Nephron progenitor cell (in vitro differentiated cells): ENCODE data around the gene DUSP5.

ENCODE experiments used
- DNase-seq: peaks from one replicate; pipeline ENCODE4 v3.0.0; 2021
- H3K27ac Mint-ChIP-seq: 2 replicates; pipeline ENCODE4 v1.8.0; 2021; ENCODE audit warnings: mild to moderate bottlenecking, moderate library complexity, mixed read lengths
- H3K27me3 Mint-ChIP-seq: 2 replicates; pipeline ENCODE4 v1.8.0; 2021; ENCODE audit warnings: mild to moderate bottlenecking, low read depth, mixed read lengths; ENCODE audit not compliant: poor library complexity
- H3K36me3 Mint-ChIP-seq: 2 replicates; pipeline ENCODE4 v1.8.0; 2021; ENCODE audit warnings: low read depth, mixed read lengths
- H3K4me1 Mint-ChIP-seq: 2 replicates; pipeline ENCODE4 v1.8.0; 2021; ENCODE audit warnings: mixed read lengths
- H3K4me3 Mint-ChIP-seq: 2 replicates; pipeline ENCODE4 v1.8.0; 2021; ENCODE audit warnings: mild to moderate bottlenecking, moderate library complexity, mixed read lengths
- H3K9me3 Mint-ChIP-seq: 2 replicates; pipeline ENCODE4 v1.8.0; 2021; ENCODE audit warnings: mild to moderate bottlenecking, moderate library complexity, mixed read lengths
- TF ChIP-seq, protein P1 (sequence below): fragments of 200-600 bp; sonication (generic); IDR thresholded peaks from 2 replicates; pipeline ENCODE4 v1.5.0; 2021; ENCODE audit warnings: antibody characterized with exemption

Gene DUSP5

DNA sequence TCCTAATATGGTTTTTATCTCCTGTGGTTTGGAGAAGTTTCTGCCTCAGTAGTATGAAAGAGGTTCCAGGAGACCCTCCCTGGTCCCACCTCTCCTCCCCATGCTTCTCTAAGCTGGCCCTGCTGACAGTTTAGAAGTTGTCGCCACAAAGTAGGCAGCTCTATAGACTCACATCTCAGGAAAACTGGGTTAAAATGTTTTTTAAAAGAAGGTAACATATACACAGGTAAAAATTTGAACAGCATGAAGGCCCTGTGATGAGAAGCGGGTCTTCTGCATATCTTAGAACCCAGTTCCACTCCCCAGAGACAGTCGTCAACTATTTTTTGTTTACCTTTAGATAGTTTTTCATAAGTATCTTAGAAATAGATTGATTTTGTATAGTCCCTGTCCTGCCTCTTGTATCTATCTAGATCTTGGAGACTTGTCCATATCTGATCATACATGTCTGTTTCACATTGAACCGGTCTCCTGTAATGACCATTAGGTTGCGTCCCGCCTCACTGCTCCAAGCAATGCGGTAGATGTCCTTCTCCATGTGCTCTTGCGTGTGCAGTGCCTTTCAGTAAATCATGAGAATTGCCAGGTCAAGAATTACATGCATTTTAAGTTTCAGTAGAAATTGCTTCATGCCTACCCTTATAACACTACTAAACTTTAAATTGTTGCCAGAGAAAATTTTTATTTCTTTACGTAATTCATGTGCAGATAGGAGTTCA lies 2.2 kb downstream of the DUSP5 start:
- no peaks in the 10 kb centered on the region for H3K9me3 Mint-ChIP-seq
- TF ChIP-seq, protein P1, sequence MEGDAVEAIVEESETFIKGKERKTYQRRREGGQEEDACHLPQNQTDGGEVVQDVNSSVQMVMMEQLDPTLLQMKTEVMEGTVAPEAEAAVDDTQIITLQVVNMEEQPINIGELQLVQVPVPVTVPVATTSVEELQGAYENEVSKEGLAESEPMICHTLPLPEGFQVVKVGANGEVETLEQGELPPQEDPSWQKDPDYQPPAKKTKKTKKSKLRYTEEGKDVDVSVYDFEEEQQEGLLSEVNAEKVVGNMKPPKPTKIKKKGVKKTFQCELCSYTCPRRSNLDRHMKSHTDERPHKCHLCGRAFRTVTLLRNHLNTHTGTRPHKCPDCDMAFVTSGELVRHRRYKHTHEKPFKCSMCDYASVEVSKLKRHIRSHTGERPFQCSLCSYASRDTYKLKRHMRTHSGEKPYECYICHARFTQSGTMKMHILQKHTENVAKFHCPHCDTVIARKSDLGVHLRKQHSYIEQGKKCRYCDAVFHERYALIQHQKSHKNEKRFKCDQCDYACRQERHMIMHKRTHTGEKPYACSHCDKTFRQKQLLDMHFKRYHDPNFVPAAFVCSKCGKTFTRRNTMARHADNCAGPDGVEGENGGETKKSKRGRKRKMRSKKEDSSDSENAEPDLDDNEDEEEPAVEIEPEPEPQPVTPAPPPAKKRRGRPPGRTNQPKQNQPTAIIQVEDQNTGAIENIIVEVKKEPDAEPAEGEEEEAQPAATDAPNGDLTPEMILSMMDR: no peak
- H3K4me1 Mint-ChIP-seq: peaks cover 79% of the 10 kb centered on the region
- H3K27ac Mint-ChIP-seq: no peak overlapping the region
- H3K36me3 Mint-ChIP-seq: peaks cover 15% of the 10 kb centered on the region
- no peak for DNase-seq
- H3K27me3 Mint-ChIP-seq: peaks cover 27% of the 10 kb centered on the region
- H3K4me3 Mint-ChIP-seq: peak overlapping the region; percentile 95

DNA sequence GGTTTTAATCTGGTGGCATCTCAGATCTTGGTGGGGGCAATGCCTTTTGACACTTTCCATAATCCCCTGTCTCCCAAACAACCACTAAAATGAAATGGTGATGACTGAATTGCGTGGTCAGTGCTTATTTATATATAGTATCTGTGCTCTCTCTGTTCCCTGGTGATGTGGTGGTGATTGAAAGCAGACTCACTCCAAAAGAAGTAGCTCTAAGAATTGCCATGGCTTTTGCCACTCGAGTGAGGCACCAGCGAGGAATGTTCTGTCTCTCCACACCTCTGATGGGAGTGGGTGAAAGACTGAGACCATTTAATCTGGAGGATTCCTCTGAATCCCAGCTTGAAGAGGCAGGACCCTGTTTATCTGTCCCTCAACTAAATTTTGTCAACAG lies 2.8 kb downstream of the DUSP5 start:
- H3K27me3 Mint-ChIP-seq: peaks cover 24% of the 10 kb centered on the region
- no peaks in the 10 kb centered on the region for H3K9me3 Mint-ChIP-seq
- peaks cover 15% of the 10 kb centered on the region for H3K36me3 Mint-ChIP-seq
- no peak overlapping the region for H3K27ac Mint-ChIP-seq
- H3K4me1 Mint-ChIP-seq: peaks cover 78% of the 10 kb centered on the region
- no peak for DNase-seq
- TF ChIP-seq, protein P1: no peak
- peak overlapping the region; percentile 95 for H3K4me3 Mint-ChIP-seq

DNA sequence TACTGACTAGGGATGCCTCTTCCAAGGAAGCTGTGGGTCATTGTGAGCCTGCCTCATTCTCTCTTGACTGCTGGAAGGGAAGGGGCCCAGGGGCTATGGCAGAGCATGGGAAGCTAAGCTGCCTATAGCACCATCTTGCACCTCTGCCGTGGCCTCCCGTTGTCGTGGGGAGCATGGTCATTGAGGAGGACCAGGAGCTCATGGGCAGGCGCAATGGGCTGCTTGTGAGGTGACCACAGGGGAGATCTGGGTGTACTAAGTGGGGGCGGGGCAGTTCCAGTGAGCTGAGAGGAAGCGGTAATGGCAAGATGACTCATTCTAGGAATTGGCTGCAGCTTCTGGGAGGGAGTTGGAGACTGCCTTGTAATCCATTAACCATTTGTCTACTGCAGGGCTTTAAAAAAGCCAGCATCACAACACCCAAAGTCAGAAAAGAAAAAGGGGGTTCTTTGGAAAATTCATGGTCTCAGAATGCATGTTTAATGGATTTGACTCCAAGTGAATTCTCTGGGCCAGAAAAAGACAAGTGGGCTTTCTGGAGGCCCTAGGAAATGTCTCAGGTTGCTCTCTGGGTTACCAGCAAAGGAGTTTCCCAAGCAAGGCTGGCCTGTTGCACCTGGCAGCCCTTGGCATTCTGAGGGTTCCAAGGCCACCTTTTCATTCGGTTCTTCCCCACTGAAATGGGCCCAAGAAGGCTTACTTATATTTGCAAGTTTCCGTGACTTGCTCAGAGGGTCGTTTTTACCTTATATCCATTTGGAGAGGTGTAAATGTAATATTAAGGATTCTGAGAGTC lies 3.6 kb downstream of the DUSP5 start:
- Mint-ChIP-seq H3K9me3 (no peaks in the 10 kb centered on the region), H3K36me3 (peaks cover 20% of the 10 kb centered on the region), H3K27me3 (peaks cover 18% of the 10 kb centered on the region), H3K4me3 (peak overlapping the region; percentile 95), H3K4me1 (peaks cover 69% of the 10 kb centered on the region), H3K27ac (peak overlapping the region; percentile 52)
- TF ChIP-seq, protein P1: no peak
- peak; percentile 46 for DNase-seq

DNA sequence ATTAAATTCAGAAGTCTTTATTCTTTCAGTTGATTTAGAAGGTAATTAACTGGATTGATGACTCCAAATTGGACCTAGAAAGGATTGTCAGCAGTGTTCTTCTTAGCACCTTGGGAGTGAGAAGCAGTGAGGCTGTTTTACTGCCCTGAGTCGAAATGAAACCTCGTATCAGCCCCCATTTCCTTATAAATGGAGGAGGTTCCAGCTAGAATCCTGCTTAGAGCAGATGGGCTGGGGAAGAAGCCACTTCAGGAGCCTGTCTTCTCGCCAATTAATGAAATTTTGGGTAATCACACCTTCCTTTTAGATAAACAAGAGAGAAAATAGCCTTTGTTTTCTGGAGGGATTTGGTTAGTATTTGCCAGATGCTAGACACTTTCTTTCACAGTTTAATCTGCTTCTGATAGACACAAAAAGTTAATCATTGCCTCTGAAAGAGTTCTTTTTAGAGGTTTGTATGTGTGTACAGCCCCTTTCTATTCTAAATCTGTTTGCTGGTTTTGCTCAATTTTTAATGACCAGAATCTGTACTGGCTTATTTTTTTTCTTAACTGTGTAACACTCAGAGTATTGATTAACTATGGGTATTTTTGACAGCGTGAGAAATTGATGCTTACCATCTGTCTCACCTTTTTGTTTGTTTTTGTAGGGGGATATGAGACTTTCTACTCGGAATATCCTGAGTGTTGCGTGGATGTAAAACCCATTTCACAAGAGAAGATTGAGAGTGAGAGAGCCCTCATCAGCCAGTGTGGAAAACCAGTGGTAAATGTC lies 4.6 kb downstream of the DUSP5 start:
- TF ChIP-seq, protein P1: no peak
- Mint-ChIP-seq H3K36me3 (peaks cover 29% of the 10 kb centered on the region), H3K4me1 (peaks cover 69% of the 10 kb centered on the region), H3K4me3 (peak overlapping the region; percentile 95), H3K9me3 (no peaks in the 10 kb centered on the region), H3K27ac (no peak overlapping the region), H3K27me3 (peaks cover 14% of the 10 kb centered on the region)
- DNase-seq: no peak

DNA sequence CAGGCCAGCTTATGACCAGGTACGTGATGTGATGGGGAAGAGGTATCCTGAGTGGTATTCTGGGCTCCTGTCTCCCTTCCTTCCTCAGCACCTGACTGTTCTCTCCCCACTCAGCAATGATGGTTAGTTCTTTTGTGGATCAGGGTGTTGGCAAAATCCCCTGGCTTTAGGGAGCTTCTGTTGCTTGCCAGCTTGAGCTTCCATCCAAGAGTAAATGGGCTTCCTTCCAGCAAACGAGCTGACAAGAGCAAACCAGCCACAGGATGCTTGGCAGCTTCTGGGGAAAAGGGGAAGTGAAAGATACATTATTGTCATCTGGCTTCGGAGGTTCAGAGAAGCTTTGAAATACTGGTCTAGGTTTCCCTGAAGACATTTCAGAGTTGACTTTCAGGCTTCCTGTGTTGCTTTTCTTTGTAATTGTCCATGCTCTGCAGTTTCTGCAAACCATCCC lies 5.2 kb downstream of the DUSP5 start:
- Mint-ChIP-seq H3K9me3 (no peaks in the 10 kb centered on the region), H3K36me3 (peaks cover 33% of the 10 kb centered on the region), H3K4me1 (peaks cover 73% of the 10 kb centered on the region), H3K4me3 (no peak overlapping the region), H3K27me3 (peaks cover 14% of the 10 kb centered on the region), H3K27ac (no peak overlapping the region)
- DNase-seq: no peak
- TF ChIP-seq, protein P1: no peak
